ENCODE data around the gene PIP5K1B. TPM values are rescaled to one million over a fixed set of nuclear protein-coding genes. Genes with fewer than 3 reads are reported as not detected.

PIP5K1B gene
- polyA plus RNA-seq, 1 donor (not counting 4 experiments of a cell fraction or from before 2014, with no cell fraction given), result not detected

DNA sequence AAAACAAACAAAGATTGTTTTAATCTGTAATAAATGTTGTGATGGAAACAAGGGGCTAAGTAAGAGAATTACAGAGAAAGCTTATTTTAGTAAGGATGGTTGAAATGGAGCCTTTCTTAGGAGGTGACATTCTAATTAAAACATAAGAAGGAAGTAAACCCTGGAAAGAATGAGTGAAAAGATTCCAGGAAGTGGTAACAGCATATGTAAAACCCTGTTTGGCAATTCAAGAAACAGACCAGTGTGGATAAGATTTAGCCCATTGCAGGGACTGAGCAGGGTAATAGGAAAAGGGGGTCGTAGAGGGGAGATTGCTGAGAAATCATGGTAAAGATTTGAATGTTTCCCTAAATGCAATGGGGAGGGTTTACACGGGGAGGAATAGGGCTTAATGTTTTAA lies 21.6 kb upstream of the PIP5K1B start:
- no peak for DNase-seq (ENCODE audit: low read depth, low spot score)
- no peaks in the 10 kb centered on the region for H3K36me3 ChIP-seq (ENCODE audit: control insufficient read depth in 2 of 2, extremely low read depth in 1 of 2, insufficient read depth in 2 of 2, low read length in 2 of 2)
- no peaks in the 10 kb centered on the region for H3K79me2 ChIP-seq (ENCODE audit: control insufficient read depth, insufficient read depth, low read length)
- no peaks in the 10 kb centered on the region for H3K4me1 ChIP-seq (ENCODE audit: control insufficient read depth, extremely low read depth, insufficient read depth, low read length)
- H2AFZ ChIP-seq (ENCODE audit: control insufficient read depth, low read length), result no peak overlapping the region
- H3K9me1 ChIP-seq (ENCODE audit: control insufficient read depth, extremely low read depth, insufficient read depth, low read length), result no peaks in the 10 kb centered on the region
- FAIRE-seq, result no peak
- H3K9me3 ChIP-seq (ENCODE audit: control insufficient read depth, low read depth, low read length), result no peaks in the 10 kb centered on the region
- dilution Hi-C loops (cut with MboI; ENCODE audit: extremely low pct_ligation_motif_present, low sequenced_read_pairs), result no loop called here
- no peaks in the 10 kb centered on the region for H3K27me3 ChIP-seq (ENCODE audit: control insufficient read depth, extremely low read depth, insufficient read depth, low read length)
- H3K9ac ChIP-seq (ENCODE audit: control insufficient read depth, extremely low read depth, insufficient read depth, low read length), result no peak overlapping the region
- H4K20me1 ChIP-seq (ENCODE audit: control insufficient read depth, extremely low read depth, insufficient read depth, low read length), result no peaks in the 10 kb centered on the region
- TF ChIP-seq EZH2 (IDR thresholded peaks at IDR 0.05; ENCODE audit: low read length), result no peak
- TF ChIP-seq, protein P1, sequence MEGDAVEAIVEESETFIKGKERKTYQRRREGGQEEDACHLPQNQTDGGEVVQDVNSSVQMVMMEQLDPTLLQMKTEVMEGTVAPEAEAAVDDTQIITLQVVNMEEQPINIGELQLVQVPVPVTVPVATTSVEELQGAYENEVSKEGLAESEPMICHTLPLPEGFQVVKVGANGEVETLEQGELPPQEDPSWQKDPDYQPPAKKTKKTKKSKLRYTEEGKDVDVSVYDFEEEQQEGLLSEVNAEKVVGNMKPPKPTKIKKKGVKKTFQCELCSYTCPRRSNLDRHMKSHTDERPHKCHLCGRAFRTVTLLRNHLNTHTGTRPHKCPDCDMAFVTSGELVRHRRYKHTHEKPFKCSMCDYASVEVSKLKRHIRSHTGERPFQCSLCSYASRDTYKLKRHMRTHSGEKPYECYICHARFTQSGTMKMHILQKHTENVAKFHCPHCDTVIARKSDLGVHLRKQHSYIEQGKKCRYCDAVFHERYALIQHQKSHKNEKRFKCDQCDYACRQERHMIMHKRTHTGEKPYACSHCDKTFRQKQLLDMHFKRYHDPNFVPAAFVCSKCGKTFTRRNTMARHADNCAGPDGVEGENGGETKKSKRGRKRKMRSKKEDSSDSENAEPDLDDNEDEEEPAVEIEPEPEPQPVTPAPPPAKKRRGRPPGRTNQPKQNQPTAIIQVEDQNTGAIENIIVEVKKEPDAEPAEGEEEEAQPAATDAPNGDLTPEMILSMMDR (optimal IDR thresholded peaks at IDR 0.05 in 1 of 3, IDR thresholded peaks at IDR 0.05 in 1 of 3, conservative IDR thresholded peaks at IDR 0.05 in 1 of 3; ENCODE audit: extremely low read depth in 1 of 3, insufficient read depth in 2 of 3, low read length in 3 of 3), result no peak
- H3K4me2 ChIP-seq (ENCODE audit: control insufficient read depth, extremely low read depth, insufficient read depth, low read depth, low read length), result no peak overlapping the region
- no peak overlapping the region for H3K4me3 ChIP-seq (ENCODE audit: control insufficient read depth in 2 of 3, extremely low read depth in 1 of 3, insufficient read depth in 2 of 3, low read depth in 1 of 3, low read length in 3 of 3)
- H3K27ac ChIP-seq (ENCODE audit: control insufficient read depth, insufficient read depth, low read length), result no peak overlapping the region

DNA sequence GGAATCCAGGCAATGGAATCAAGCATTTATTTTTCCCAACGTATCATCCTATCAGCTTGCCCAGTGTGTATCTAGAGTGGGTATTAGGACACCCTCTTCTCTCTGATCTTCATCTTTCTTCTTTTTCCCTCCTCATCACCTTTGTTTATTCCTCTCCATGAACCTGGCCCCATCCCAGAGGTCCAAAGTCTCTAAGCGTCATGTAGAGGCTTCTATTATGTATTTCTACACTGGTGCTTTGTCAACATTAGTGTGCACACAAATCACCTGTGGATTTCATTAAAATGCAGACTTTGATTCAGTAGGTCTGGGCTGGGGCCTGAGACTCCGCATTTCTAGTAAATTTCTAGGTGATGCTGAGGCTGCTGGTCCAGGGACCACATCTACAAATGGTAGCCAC lies 19.8 kb upstream of the PIP5K1B start:
- H2AFZ ChIP-seq (ENCODE audit: control insufficient read depth, low read length), result no peak overlapping the region
- no peak overlapping the region for H3K4me3 ChIP-seq (ENCODE audit: control insufficient read depth in 2 of 3, extremely low read depth in 1 of 3, insufficient read depth in 2 of 3, low read depth in 1 of 3, low read length in 3 of 3)
- H3K4me2 ChIP-seq (ENCODE audit: control insufficient read depth, extremely low read depth, insufficient read depth, low read depth, low read length), result no peak overlapping the region
- H3K9me3 ChIP-seq (ENCODE audit: control insufficient read depth, low read depth, low read length), result no peaks in the 10 kb centered on the region
- H3K36me3 ChIP-seq (ENCODE audit: control insufficient read depth in 2 of 2, extremely low read depth in 1 of 2, insufficient read depth in 2 of 2, low read length in 2 of 2), result no peaks in the 10 kb centered on the region
- H3K9me1 ChIP-seq (ENCODE audit: control insufficient read depth, extremely low read depth, insufficient read depth, low read length), result no peaks in the 10 kb centered on the region
- no peaks in the 10 kb centered on the region for H4K20me1 ChIP-seq (ENCODE audit: control insufficient read depth, extremely low read depth, insufficient read depth, low read length)
- no peaks in the 10 kb centered on the region for H3K79me2 ChIP-seq (ENCODE audit: control insufficient read depth, insufficient read depth, low read length)
- DNase-seq (ENCODE audit: low read depth, low spot score) (no peak), FAIRE-seq (no peak)
- TF ChIP-seq EZH2 (IDR thresholded peaks at IDR 0.05; ENCODE audit: low read length), result no peak
- TF ChIP-seq, protein P1 (optimal IDR thresholded peaks at IDR 0.05 in 1 of 3, IDR thresholded peaks at IDR 0.05 in 1 of 3, conservative IDR thresholded peaks at IDR 0.05 in 1 of 3; ENCODE audit: extremely low read depth in 1 of 3, insufficient read depth in 2 of 3, low read length in 3 of 3), result no peak
- H3K9ac ChIP-seq (ENCODE audit: control insufficient read depth, extremely low read depth, insufficient read depth, low read length), result no peak overlapping the region
- dilution Hi-C loops (cut with MboI; ENCODE audit: extremely low pct_ligation_motif_present, low sequenced_read_pairs), result no loop called here
- no peak overlapping the region for H3K27ac ChIP-seq (ENCODE audit: control insufficient read depth, insufficient read depth, low read length)
- no peaks in the 10 kb centered on the region for H3K27me3 ChIP-seq (ENCODE audit: control insufficient read depth, extremely low read depth, insufficient read depth, low read length)
- H3K4me1 ChIP-seq (ENCODE audit: control insufficient read depth, extremely low read depth, insufficient read depth, low read length), result no peaks in the 10 kb centered on the region
